ENCODE data around the gene APLN.

APLN gene

GRCh38 chrX:129654652-129655546 is at the start of gene APLN:
APLN (minus strand) TSS chrX:129654956; CDS start chrX:129654630, 326 bp downstream.
- DNase-seq (ENCODE audit: low read depth in 4 of 4, low spot score in 1 of 4): no peak

GRCh38 chrX:129704491-129704890 is 49.7 kb upstream of the APLN start:
- DNase-seq (ENCODE audit: low read depth in 4 of 4, low spot score in 1 of 4): no peak

- DNase-seq (ENCODE audit: low read depth in 4 of 4, low spot score in 1 of 4): no peak
Observed at GRCh38 chrX:129701624-129702069, 46.9 kb upstream of the APLN start.

GRCh38 chrX:129700536-129700935 is 45.8 kb upstream of the APLN start:
- no peak for DNase-seq (ENCODE audit: low read depth in 4 of 4, low spot score in 1 of 4)

- DNase-seq (ENCODE audit: low read depth in 4 of 4, low spot score in 1 of 4): no peak
Observed at GRCh38 chrX:129698150-129698549, 43.4 kb upstream of the APLN start.

- no peak for DNase-seq (ENCODE audit: low read depth in 4 of 4, low spot score in 1 of 4)
Observed at GRCh38 chrX:129697204-129697829, 42.6 kb upstream of the APLN start.

- no peak for DNase-seq (ENCODE audit: low read depth in 4 of 4, low spot score in 1 of 4)
Observed at GRCh38 chrX:129696463-129697155, 41.9 kb upstream of the APLN start.

- DNase-seq (ENCODE audit: low read depth in 4 of 4, low spot score in 1 of 4): no peak
Observed at GRCh38 chrX:129695937-129696336, 41.2 kb upstream of the APLN start.

- DNase-seq (ENCODE audit: low read depth in 4 of 4, low spot score in 1 of 4): no peak
Observed at GRCh38 chrX:129695535-129695934, 40.8 kb upstream of the APLN start.

GRCh38 chrX:129694805-129695204 is 40.0 kb upstream of the APLN start:
- no peak for DNase-seq (ENCODE audit: low read depth in 4 of 4, low spot score in 1 of 4)

GRCh38 chrX:129693354-129693753 is 38.6 kb upstream of the APLN start:
- no peak for DNase-seq (ENCODE audit: low read depth in 4 of 4, low spot score in 1 of 4)

GRCh38 chrX:129690435-129690834 is 35.7 kb upstream of the APLN start:
- DNase-seq (ENCODE audit: low read depth in 4 of 4, low spot score in 1 of 4): no peak

GRCh38 chrX:129689796-129690195 is 35.0 kb upstream of the APLN start:
- DNase-seq (ENCODE audit: low read depth in 4 of 4, low spot score in 1 of 4): no peak

GRCh38 chrX:129688097-129688496 is 33.3 kb upstream of the APLN start:
- DNase-seq (ENCODE audit: low read depth in 4 of 4, low spot score in 1 of 4): no peak

GRCh38 chrX:129686422-129686948 is 31.7 kb upstream of the APLN start:
- no peak for DNase-seq (ENCODE audit: low read depth in 4 of 4, low spot score in 1 of 4)

GRCh38 chrX:129682979-129683378 is 28.2 kb upstream of the APLN start:
- DNase-seq (ENCODE audit: low read depth in 4 of 4, low spot score in 1 of 4): no peak

GRCh38 chrX:129679901-129680300 is 25.1 kb upstream of the APLN start:
- no peak for DNase-seq (ENCODE audit: low read depth in 4 of 4, low spot score in 1 of 4)

GRCh38 chrX:129678614-129679195 is 23.9 kb upstream of the APLN start:
- no peak for DNase-seq (ENCODE audit: low read depth in 4 of 4, low spot score in 1 of 4)

- no peak for DNase-seq (ENCODE audit: low read depth in 4 of 4, low spot score in 1 of 4)
Observed at GRCh38 chrX:129667412-129667811, 12.7 kb upstream of the APLN start.

GRCh38 chrX:129665916-129666644 is 11.3 kb upstream of the APLN start:
- DNase-seq (ENCODE audit: low read depth in 4 of 4, low spot score in 1 of 4): no peak

- DNase-seq (ENCODE audit: low read depth in 4 of 4, low spot score in 1 of 4): no peak
Observed at GRCh38 chrX:129663171-129663570, 8.4 kb upstream of the APLN start.

Data from stimulated activated CD4-positive, alpha-beta T cell treated with anti-CD3 and anti-CD28 coated beads, Interleukin-1b, Interleukin-23, amount 100 ng/mL, for 24 hours (primary cell).